Measurements from ENCODE around the gene ZNF763. TPM values are rescaled to one million over a fixed set of nuclear protein-coding genes. Genes with fewer than 3 reads are reported as not detected.
"Not testable (repeated sequence)": the region's sequence is repeated elsewhere in the genome, so short reads cannot be mapped to it uniquely, and the experiment has no call there.

ZNF763 gene
- total and polyA plus RNA-seq, 2 experiments from 2014 or later = 1.4 to 1.8 TPM

- no peak overlapping the region for H3K4me3 ChIP-seq
- no peak overlapping the region for H3K4me2 ChIP-seq (ENCODE audit: unreplicated experiment)
- peaks cover 11% of the 10 kb centered on the region for H3F3A ChIP-seq (ENCODE audit: insufficient read depth)
- H3K9me2 ChIP-seq (ENCODE audit: insufficient read depth) = no peaks in the 10 kb centered on the region
- no peak for TF ChIP-seq EZH2 (IDR thresholded peaks at IDR 0.05; ENCODE audit: insufficient read depth, poor library complexity, severe bottlenecking)
- no peak for TF ChIP-seq EZH2phosphoT487 (IDR thresholded peaks at IDR 0.05; ENCODE audit: insufficient read depth, low read depth)
- H3K4me1 ChIP-seq (ENCODE audit: insufficient read depth) = peaks cover 5% of the 10 kb centered on the region
- no peaks in the 10 kb centered on the region for H3K27me3 ChIP-seq (replicated peaks; ENCODE audit: insufficient read depth)
- 96 to 97% methylated on average over 3 of the region's 3 CpGs for WGBS, 2 experiments (ENCODE audit: low coverage in 1 of 2, low lambda C conversion rate in 2 of 2, missing lambda C conversion rate in 2 of 2)
- DNase-seq = no peak
- no peaks in the 10 kb centered on the region for H3K9me3 ChIP-seq (ENCODE audit: low read depth)
- H3K36me3 ChIP-seq (ENCODE audit: low read depth) = no peaks in the 10 kb centered on the region
- H3K9ac ChIP-seq = no peak overlapping the region
- H3K27ac ChIP-seq = no peak overlapping the region
- peaks cover 72% of the 10 kb centered on the region for H3K79me2 ChIP-seq (ENCODE audit: insufficient read depth)
- in situ Hi-C loops (cut with MboI) = no loop called here
- no peaks in the 10 kb centered on the region for H4K20me1 ChIP-seq (ENCODE audit: insufficient read depth)
- no peak overlapping the region for H2AFZ ChIP-seq
Measured at GRCh38 chr19:11927227-11927626, 37.6 kb upstream of the ZNF763 start.

DNA sequence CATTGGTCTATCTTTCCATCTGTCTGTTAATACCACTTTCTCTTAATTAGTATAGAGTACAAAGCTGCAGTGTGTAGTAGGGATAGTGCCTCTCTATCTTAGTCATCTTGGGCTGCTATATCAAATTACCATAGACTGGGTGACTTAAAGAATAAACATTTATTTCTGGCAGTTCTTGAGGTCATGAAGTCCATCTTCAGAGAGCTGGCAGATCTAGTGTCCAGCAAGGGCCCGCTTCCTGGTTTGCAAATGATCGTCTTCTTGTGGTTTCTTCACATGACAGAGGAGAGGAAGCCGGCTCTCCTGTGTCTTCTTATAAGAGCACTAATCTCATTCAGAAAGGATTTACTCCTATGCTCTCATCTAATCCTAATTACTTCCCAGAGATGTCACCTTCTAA, 33.8 kb upstream of the ZNF763 start:
- no peak for TF ChIP-seq EZH2 (IDR thresholded peaks at IDR 0.05; ENCODE audit: insufficient read depth, poor library complexity, severe bottlenecking)
- no peak for TF ChIP-seq EZH2phosphoT487 (IDR thresholded peaks at IDR 0.05; ENCODE audit: insufficient read depth, low read depth)
- Histone ChIP-seq H3K4me2 (ENCODE audit: unreplicated experiment) (no peak overlapping the region), H3K27me3 (replicated peaks; ENCODE audit: insufficient read depth) (no peaks in the 10 kb centered on the region), H2AFZ (no peak overlapping the region), H3F3A (ENCODE audit: insufficient read depth) (no peaks in the 10 kb centered on the region), H3K4me1 (ENCODE audit: insufficient read depth) (peaks cover 1% of the 10 kb centered on the region), H4K20me1 (ENCODE audit: insufficient read depth) (no peaks in the 10 kb centered on the region), H3K27ac (no peak overlapping the region), H3K9me2 (ENCODE audit: insufficient read depth) (no peaks in the 10 kb centered on the region), H3K9ac (no peak overlapping the region), H3K9me3 (ENCODE audit: low read depth) (no peaks in the 10 kb centered on the region), H3K79me2 (ENCODE audit: insufficient read depth) (peaks cover 98% of the 10 kb centered on the region), H3K4me3 (no peak overlapping the region), H3K36me3 (ENCODE audit: low read depth) (0 out of 2 replicates have a peak, but pooled peaks cover 5% of the 10 kb centered on the region)
- WGBS, 2 experiments (ENCODE audit: low coverage in 1 of 2, low lambda C conversion rate in 2 of 2, missing lambda C conversion rate in 2 of 2) = 93 to 97% methylated on average over 3 of the region's 3 CpGs
- in situ Hi-C loops (cut with MboI) = no loop called here
- DNase-seq = no peak

GRCh38 chr19:11931513-11931912, 33.3 kb upstream of the ZNF763 start:
- in situ Hi-C loops (cut with MboI) = no loop called here
- Histone ChIP-seq H3K27ac (no peak overlapping the region), H2AFZ (no peak overlapping the region), H3K9ac (no peak overlapping the region), H3K36me3 (ENCODE audit: low read depth) (0 out of 2 replicates have a peak, but pooled peaks cover 5% of the 10 kb centered on the region), H3K4me1 (ENCODE audit: insufficient read depth) (no peaks in the 10 kb centered on the region), H4K20me1 (ENCODE audit: insufficient read depth) (no peaks in the 10 kb centered on the region), H3K79me2 (ENCODE audit: insufficient read depth) (peaks cover 96% of the 10 kb centered on the region), H3K9me3 (ENCODE audit: low read depth) (no peaks in the 10 kb centered on the region), H3K4me2 (ENCODE audit: unreplicated experiment) (no peak overlapping the region), H3K27me3 (replicated peaks; ENCODE audit: insufficient read depth) (no peaks in the 10 kb centered on the region), H3F3A (ENCODE audit: insufficient read depth) (no peaks in the 10 kb centered on the region), H3K9me2 (ENCODE audit: insufficient read depth) (no peaks in the 10 kb centered on the region), H3K4me3 (no peak overlapping the region)
- no peak for DNase-seq
- TF ChIP-seq EZH2phosphoT487 (IDR thresholded peaks at IDR 0.05; ENCODE audit: insufficient read depth, low read depth) = no peak
- TF ChIP-seq EZH2 (IDR thresholded peaks at IDR 0.05; ENCODE audit: insufficient read depth, poor library complexity, severe bottlenecking) = no peak
- 98 to 99% methylated on average over 3 of the region's 3 CpGs for WGBS, 2 experiments (ENCODE audit: low coverage in 1 of 2, low lambda C conversion rate in 2 of 2, missing lambda C conversion rate in 2 of 2)

DNA sequence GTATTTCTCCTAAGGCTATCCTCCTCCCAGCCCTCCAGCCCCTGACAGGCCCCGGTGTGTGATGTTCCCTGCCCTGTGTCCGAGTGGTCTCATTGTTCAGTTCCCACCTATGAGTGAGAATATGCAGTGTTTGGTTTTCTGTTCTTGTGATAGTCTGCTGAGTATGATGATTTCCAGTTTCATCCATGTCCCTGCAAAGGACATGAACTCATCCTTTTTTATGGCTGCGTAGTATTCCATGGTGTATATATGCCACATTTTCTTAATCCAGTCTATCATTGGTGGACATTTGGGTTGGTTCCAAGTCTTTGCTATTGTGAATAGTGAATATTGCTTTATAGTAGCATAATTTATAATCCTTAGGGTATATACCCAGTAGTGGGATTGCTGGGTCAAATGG, 29.0 kb upstream of the ZNF763 start:
- WGBS, 2 experiments (ENCODE audit: low coverage in 1 of 2, low lambda C conversion rate in 2 of 2, missing lambda C conversion rate in 2 of 2) = 96 to 100% methylated on average over 3 of the region's 3 CpGs
- DNase-seq; H3K9me3 ChIP-seq (ENCODE audit: low read depth); H3K27me3 ChIP-seq (replicated peaks; ENCODE audit: insufficient read depth); H3K4me2 ChIP-seq (ENCODE audit: unreplicated experiment); H2AFZ ChIP-seq; in situ Hi-C loops (cut with MboI); H3K4me1 ChIP-seq (ENCODE audit: insufficient read depth); H3F3A ChIP-seq (ENCODE audit: insufficient read depth); H3K9ac ChIP-seq; H3K4me3 ChIP-seq; H3K9me2 ChIP-seq (ENCODE audit: insufficient read depth); H3K27ac ChIP-seq; H4K20me1 ChIP-seq (ENCODE audit: insufficient read depth): not testable (repeated sequence)
- Histone ChIP-seq H3K79me2 (ENCODE audit: insufficient read depth) (peaks cover 95% of the 10 kb centered on the region), H3K36me3 (ENCODE audit: low read depth) (peaks cover 14% of the 10 kb centered on the region)

DNA sequence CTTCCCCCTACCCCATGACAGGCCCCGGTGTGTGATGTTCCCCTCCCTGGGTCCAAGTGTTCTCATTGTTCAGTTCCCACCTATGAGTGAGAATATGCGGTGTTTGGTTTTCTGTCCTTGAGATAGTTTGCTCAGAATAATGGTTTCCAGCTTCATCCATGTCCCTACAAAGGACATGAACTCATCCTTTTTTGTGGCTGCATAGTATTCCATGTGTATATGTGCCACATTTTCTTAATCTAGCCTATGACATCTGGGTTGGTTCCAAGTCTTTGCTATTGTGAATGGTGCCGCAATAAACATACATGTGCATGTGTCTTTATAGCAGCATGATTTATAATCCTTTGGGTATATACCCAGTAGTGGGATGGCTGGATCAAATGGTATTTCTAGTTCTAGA, 26.5 kb upstream of the ZNF763 start:
- Histone ChIP-seq H3K36me3 (ENCODE audit: low read depth) (peaks cover 21% of the 10 kb centered on the region), H3K79me2 (ENCODE audit: insufficient read depth) (peaks cover 90% of the 10 kb centered on the region)
- H3K4me2 ChIP-seq (ENCODE audit: unreplicated experiment); H3K9ac ChIP-seq; H3K4me1 ChIP-seq (ENCODE audit: insufficient read depth); H3K9me3 ChIP-seq (ENCODE audit: low read depth); DNase-seq; H3F3A ChIP-seq (ENCODE audit: insufficient read depth); H4K20me1 ChIP-seq (ENCODE audit: insufficient read depth); H2AFZ ChIP-seq; H3K27ac ChIP-seq; in situ Hi-C loops (cut with MboI); H3K9me2 ChIP-seq (ENCODE audit: insufficient read depth); H3K27me3 ChIP-seq (replicated peaks; ENCODE audit: insufficient read depth); H3K4me3 ChIP-seq: not testable (repeated sequence)
- WGBS, 2 experiments (ENCODE audit: low coverage in 1 of 2, low lambda C conversion rate in 2 of 2, missing lambda C conversion rate in 2 of 2) = 97 to 100% methylated on average over 3 of the region's 3 CpGs

DNA sequence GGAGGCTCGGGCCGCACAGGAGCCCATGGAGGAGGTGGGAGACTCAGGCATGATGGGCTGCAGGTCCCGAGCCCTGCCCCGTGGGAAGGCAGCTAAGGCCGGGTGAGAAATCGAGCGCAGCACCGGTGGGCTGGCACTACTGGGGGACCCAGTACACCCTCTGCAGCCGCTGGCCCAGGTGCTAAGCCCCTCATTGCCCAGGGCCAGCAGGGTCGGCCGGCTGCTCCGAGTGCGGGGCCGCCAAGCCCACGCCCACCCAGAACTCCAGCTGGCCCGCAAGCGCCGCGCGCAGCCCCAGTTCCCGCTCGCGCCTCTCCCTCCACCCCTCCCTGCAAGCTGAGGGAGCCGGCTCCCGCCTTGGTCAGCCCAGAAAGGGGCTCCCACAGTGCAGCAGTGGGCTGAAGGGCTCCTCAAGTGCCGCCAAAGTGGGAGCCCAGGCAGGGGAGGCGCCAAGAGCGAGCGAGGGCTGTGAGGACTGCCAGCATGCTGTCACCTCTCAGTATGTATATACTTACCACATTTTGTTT, 23.4 kb upstream of the ZNF763 start:
- H3F3A ChIP-seq (ENCODE audit: insufficient read depth); H3K27me3 ChIP-seq (replicated peaks; ENCODE audit: insufficient read depth); in situ Hi-C loops (cut with MboI); H4K20me1 ChIP-seq (ENCODE audit: insufficient read depth); H3K27ac ChIP-seq; H3K4me2 ChIP-seq (ENCODE audit: unreplicated experiment); H3K9me2 ChIP-seq (ENCODE audit: insufficient read depth); H3K9ac ChIP-seq; H2AFZ ChIP-seq; H3K4me1 ChIP-seq (ENCODE audit: insufficient read depth); DNase-seq; H3K4me3 ChIP-seq; H3K9me3 ChIP-seq (ENCODE audit: low read depth): not testable (repeated sequence)
- Histone ChIP-seq H3K36me3 (ENCODE audit: low read depth) (peaks cover 17% of the 10 kb centered on the region), H3K79me2 (ENCODE audit: insufficient read depth) (peaks cover 92% of the 10 kb centered on the region)
- WGBS, 2 experiments (ENCODE audit: low coverage in 1 of 2, low lambda C conversion rate in 2 of 2, missing lambda C conversion rate in 2 of 2) = 97 to 100% methylated on average over 7 to 29 of the region's 29 CpGs
